ENCODE results near the gene NR2F6. TPM values are rescaled to one million over a fixed set of nuclear protein-coding genes. Genes with fewer than 3 reads are reported as not detected.
A peak's percentile ranks its signal among the peaks of the same experiment; 100 is the strongest.

The NR2F6 gene
- total RNA-seq, 1 donor from 2014 or later: 59.1 TPM

DNA sequence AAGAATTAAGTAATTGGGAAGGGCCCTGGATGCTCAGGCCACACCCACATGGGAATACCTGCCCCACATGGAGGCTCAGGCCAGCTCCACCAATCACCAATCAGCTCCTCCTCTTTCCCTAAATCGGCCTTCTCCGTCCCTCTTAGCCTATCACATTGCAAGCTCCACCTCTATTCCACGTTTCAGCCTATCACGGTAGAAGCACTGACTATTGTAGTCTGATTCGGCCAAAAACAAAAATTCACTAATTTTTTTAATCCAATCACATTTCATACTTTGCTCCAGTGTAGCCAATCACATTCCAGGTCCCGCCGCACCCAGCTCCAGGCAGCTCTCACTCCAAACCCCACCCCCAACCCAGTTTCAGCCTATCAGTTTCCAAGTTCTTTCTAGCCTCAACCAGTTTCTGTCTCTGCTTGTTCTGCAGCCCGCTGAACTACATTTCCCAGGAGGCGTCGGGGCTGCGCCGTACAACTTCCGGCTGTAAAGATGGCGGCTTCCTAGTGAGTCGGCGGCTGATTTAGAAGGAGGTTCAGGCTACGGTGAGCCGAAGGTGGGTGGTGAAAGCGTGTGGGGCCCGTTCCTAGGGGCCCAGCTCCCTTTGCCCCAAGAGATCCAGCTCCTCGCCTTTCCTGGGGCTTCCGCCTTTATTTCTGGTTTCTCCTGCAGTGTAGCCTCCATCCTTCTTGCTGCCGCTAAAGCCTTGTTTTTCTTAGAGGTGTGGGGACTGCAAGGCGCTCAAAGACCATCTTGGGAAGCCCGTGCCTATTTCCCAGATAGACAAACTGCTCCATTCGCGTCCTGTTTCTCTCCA is 21.5 kb upstream of the NR2F6 start, which contains the start of gene BABAM1:
Gene BABAM1 (plus strand): TSS at position 469 of the 814 bp plus-strand sequence. CDS start 1,364 bp downstream, outside the sequence.
- peaks cover 8% of the 10 kb centered on the region for H3K36me3 Mint-ChIP-seq
- peak within 1 kb of the TSS; percentile 85 for H3K27ac Mint-ChIP-seq
- H3K9me3 Mint-ChIP-seq: no peaks in the 10 kb centered on the region
- H3K4me1 Mint-ChIP-seq: peaks cover 8% of the 10 kb centered on the region
- H3K4me3 Mint-ChIP-seq: peak within 1 kb of the TSS; percentile 89
- peak; percentile 84 to 91 for DNase-seq (ENCODE audit: low spot score in 2 of 2, unreplicated experiment in 2 of 2)
- H3K27me3 Mint-ChIP-seq (ENCODE audit: low read depth): no peaks in the 10 kb centered on the region
- no peak for TF ChIP-seq CTCF (IDR thresholded peaks at IDR 0.05; ENCODE audit: unreplicated experiment)

DNA sequence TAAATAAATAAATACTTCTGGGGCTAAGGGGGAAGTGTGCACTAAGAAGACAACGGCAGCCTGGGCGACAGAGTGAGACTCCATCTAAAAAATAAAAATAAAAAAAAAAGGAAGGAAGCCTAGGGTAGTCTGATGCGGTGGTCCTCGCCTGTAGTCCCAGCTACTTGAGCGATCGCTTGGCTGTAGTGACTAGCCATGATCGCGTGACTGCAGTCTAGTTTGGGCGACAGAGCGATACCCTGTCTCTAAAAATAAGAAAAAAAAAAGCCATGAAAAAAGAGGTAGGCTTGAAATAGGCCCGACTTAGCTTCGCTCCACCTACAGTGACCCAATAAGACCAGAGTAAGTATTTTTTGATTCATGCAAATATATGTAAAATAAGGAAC is 20.9 kb upstream of the NR2F6 start:
- H3K27ac Mint-ChIP-seq: peak overlapping the region; percentile 85
- no peak for DNase-seq (ENCODE audit: low spot score in 2 of 2, unreplicated experiment in 2 of 2)
- no peaks in the 10 kb centered on the region for H3K27me3 Mint-ChIP-seq (ENCODE audit: low read depth)
- H3K4me3 Mint-ChIP-seq: peak overlapping the region; percentile 89
- TF ChIP-seq CTCF (IDR thresholded peaks at IDR 0.05; ENCODE audit: unreplicated experiment): no peak
- no peaks in the 10 kb centered on the region for H3K9me3 Mint-ChIP-seq
- peaks cover 8% of the 10 kb centered on the region for H3K36me3 Mint-ChIP-seq
- peaks cover 8% of the 10 kb centered on the region for H3K4me1 Mint-ChIP-seq

- H3K4me3 Mint-ChIP-seq: no peak overlapping the region
- no peak for DNase-seq (ENCODE audit: low spot score in 2 of 2, unreplicated experiment in 2 of 2)
- H3K27me3 Mint-ChIP-seq (ENCODE audit: low read depth): no peaks in the 10 kb centered on the region
- peaks cover 4% of the 10 kb centered on the region for H3K36me3 Mint-ChIP-seq
- H3K9me3 Mint-ChIP-seq: no peaks in the 10 kb centered on the region
- no peak for TF ChIP-seq CTCF (IDR thresholded peaks at IDR 0.05; ENCODE audit: unreplicated experiment)
- H3K27ac Mint-ChIP-seq: no peak overlapping the region
- H3K4me1 Mint-ChIP-seq: peaks cover 8% of the 10 kb centered on the region
Measured at GRCh38 chr19:17266026-17266425, 20.3 kb upstream of the NR2F6 start.

- no peak for TF ChIP-seq CTCF (IDR thresholded peaks at IDR 0.05; ENCODE audit: unreplicated experiment)
- H3K4me3 Mint-ChIP-seq: no peak within 1 kb of the TSS
- peaks cover 8% of the 10 kb centered on the region for H3K4me1 Mint-ChIP-seq
- peaks cover 2% of the 10 kb centered on the region for H3K27me3 Mint-ChIP-seq (ENCODE audit: low read depth)
- no peak for DNase-seq (ENCODE audit: low spot score in 2 of 2, unreplicated experiment in 2 of 2)
- H3K9me3 Mint-ChIP-seq: no peaks in the 10 kb centered on the region
- no peaks in the 10 kb centered on the region for H3K36me3 Mint-ChIP-seq
- H3K27ac Mint-ChIP-seq: no peak within 1 kb of the TSS
Measured at GRCh38 chr19:17264641-17264979, 18.9 kb upstream of the NR2F6 start, which contains the start of gene USHBP1. Gene USHBP1, minus strand, starts transcription at chr19:17264745. Its CDS starts 446 bp downstream, at chr19:17264299.

DNA sequence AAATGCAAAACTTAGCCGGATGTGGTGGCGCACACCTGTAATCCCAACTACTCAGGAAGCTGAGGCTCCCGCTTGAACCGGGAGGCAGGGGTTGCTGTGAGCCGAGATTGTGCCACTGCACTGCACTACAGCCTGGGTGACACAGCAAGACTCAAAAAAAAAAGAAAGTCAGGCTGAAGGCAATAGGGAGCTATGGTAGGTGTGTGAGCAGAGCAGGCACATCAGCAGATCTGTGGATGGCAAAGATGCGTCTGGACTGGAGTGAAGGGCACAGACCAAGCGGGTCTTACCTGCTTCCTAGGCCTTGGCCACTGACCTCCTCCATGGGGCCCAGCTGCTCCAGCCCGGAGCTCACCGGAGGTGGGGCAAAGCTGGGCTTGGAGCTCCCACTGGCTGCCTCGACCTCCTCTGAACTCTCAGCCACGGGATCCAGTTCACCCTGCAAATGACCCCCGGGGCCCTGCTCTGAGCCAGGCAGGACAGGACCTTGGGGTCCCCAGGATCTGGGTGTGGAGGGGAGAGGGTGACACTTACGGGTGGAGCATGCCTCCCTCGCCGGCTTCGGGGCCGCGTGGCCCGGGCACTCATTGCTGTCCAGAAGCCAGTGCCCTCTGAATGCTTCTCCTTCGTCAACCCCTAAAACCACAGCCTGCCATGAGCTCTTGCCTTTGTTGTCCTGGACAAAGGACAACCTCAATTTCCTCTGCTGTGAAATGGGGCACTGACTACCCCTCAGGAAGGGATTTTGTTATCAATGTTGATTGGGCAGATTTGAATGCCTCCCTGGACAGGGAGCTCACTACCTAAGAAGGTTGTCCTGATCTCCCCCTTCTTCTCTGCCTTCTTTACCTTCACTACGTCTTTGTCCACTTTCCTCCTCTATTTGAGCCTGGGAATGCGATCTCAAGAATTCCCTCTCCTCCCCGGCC is 18.3 kb upstream of the NR2F6 start:
- Mint-ChIP-seq H3K4me1 (peaks cover 8% of the 10 kb centered on the region), H3K27me3 (ENCODE audit: low read depth) (peaks cover 2% of the 10 kb centered on the region), H3K36me3 (no peaks in the 10 kb centered on the region), H3K9me3 (no peaks in the 10 kb centered on the region), H3K27ac (no peak overlapping the region), H3K4me3 (no peak overlapping the region)
- no peak for DNase-seq (ENCODE audit: low spot score in 2 of 2, unreplicated experiment in 2 of 2)
- TF ChIP-seq CTCF (IDR thresholded peaks at IDR 0.05; ENCODE audit: unreplicated experiment): no peak

All from mesothelial cell of epicardium (in vitro differentiated cells).